Measurements from ENCODE around the gene FBXO41.
A peak's percentile ranks its signal among the peaks of the same experiment; 100 is the strongest.

Gene FBXO41

GRCh38 chr2:73246850-73247249 lies 37.4 kb downstream of the FBXO41 start:
- no peak for TF ChIP-seq ZFX (IDR thresholded peaks at IDR 0.05)
- TF ChIP-seq CTCF (conservative IDR thresholded peaks at IDR 0.05) = no peak
- H3K27ac ChIP-seq = no peak overlapping the region

GRCh38 chr2:73244580-73244979 lies 39.7 kb downstream of the FBXO41 start:
- no peak for TF ChIP-seq ZFX (IDR thresholded peaks at IDR 0.05)
- no peak for TF ChIP-seq CTCF (conservative IDR thresholded peaks at IDR 0.05)
- H3K27ac ChIP-seq = 0 out of 2 replicates have a peak overlapping the region, but pooled peaks have one; percentile 13

- no peak for TF ChIP-seq CTCF (conservative IDR thresholded peaks at IDR 0.05)
- TF ChIP-seq ZFX (IDR thresholded peaks at IDR 0.05) = no peak
- H3K27ac ChIP-seq = 0 out of 2 replicates have a peak overlapping the region, but pooled peaks have one; percentile 13
These were observed 40.3 kb downstream of the FBXO41 start for GRCh38 chr2:73243884-73244570.

GRCh38 chr2:73239776-73240175 lies 44.5 kb downstream of the FBXO41 start:
- no peak overlapping the region for H3K27ac ChIP-seq
- TF ChIP-seq CTCF (conservative IDR thresholded peaks at IDR 0.05) = no peak
- no peak for TF ChIP-seq ZFX (IDR thresholded peaks at IDR 0.05)

- TF ChIP-seq ZFX (IDR thresholded peaks at IDR 0.05) (no peak), CTCF (conservative IDR thresholded peaks at IDR 0.05) (no peak)
- H3K27ac ChIP-seq = no peak overlapping the region
These were observed 45.3 kb downstream of the FBXO41 start for GRCh38 chr2:73238976-73239375.

GRCh38 chr2:73238149-73238548 lies 46.1 kb downstream of the FBXO41 start:
- TF ChIP-seq ZFX (IDR thresholded peaks at IDR 0.05) (no peak), CTCF (conservative IDR thresholded peaks at IDR 0.05) (no peak)
- no peak overlapping the region for H3K27ac ChIP-seq

GRCh38 chr2:73237168-73237567 lies 47.1 kb downstream of the FBXO41 start:
- no peak for TF ChIP-seq ZFX (IDR thresholded peaks at IDR 0.05)
- TF ChIP-seq CTCF (conservative IDR thresholded peaks at IDR 0.05) = no peak
- H3K27ac ChIP-seq = no peak overlapping the region
